ENCODE data around the gene SCRG1. TPM values are rescaled to one million over a fixed set of nuclear protein-coding genes. Genes with fewer than 3 reads are reported as not detected.

SCRG1 gene
- total and polyA plus RNA-seq, 2 donors (not counting 1 experiment from before 2014, with no cell fraction given) = not detected

- H3K27me3 ChIP-seq (replicated peaks in 1 of 4; ENCODE audit: control extremely low read depth in 1 of 4, control insufficient read depth in 3 of 4, insufficient read depth in 4 of 4, low read length in 3 of 4) = no peaks in the 10 kb centered on the region
- H3K27ac ChIP-seq (ENCODE audit: low read length in 2 of 2) = no peak overlapping the region
- Mint-ChIP-seq H3K9me3 (ENCODE audit: insufficient read depth) (no peaks in the 10 kb centered on the region), H3K27ac (no peak overlapping the region), H3K27me3 (no peaks in the 10 kb centered on the region), H3K4me1 (peaks cover 6% of the 10 kb centered on the region), H3K4me3 (no peak overlapping the region)
- H3K9ac ChIP-seq (ENCODE audit: low read length) = no peak overlapping the region
- no peak overlapping the region for H3K4me3 ChIP-seq (ENCODE audit: control extremely low read depth in 1 of 5, extremely low read depth in 1 of 5, insufficient read depth in 1 of 5, low read depth in 2 of 5, low read length in 4 of 5)
- POLR2A ChIA-PET = no interaction called here
- intact Hi-C loops (cut with micrococcal nuclease) = no loop called here
- H3K4me1 ChIP-seq (ENCODE audit: control insufficient read depth in 2 of 2, insufficient read depth in 2 of 2, low read length in 2 of 2) = peaks cover 0 to 4% of the 10 kb centered on the region in 2 donors
- H2AFZ ChIP-seq (ENCODE audit: insufficient read depth, low read depth, low read length, poor library complexity, severe bottlenecking) = no peak overlapping the region
- H3K79me2 ChIP-seq (ENCODE audit: control insufficient read depth, insufficient read depth, low read length) = no peaks in the 10 kb centered on the region
- CTCF ChIA-PET = no interaction called here
- 100% methylated on average over 1 of the region's 3 CpGs for WGBS (ENCODE audit: insufficient coverage)
- no peak overlapping the region for H3K4me2 ChIP-seq (replicated peaks; ENCODE audit: low read depth, low read length, poor library complexity, severe bottlenecking)
- no peaks in the 10 kb centered on the region for H4K20me1 ChIP-seq (ENCODE audit: control insufficient read depth, insufficient read depth, low read length, poor library complexity, severe bottlenecking)
- no peaks in the 10 kb centered on the region for H3K9me3 ChIP-seq (ENCODE audit: control extremely low read depth in 1 of 3, control insufficient read depth in 2 of 3, insufficient read depth in 1 of 3, low read length in 2 of 3)
- TF ChIP-seq EZH2 (IDR thresholded peaks at IDR 0.05; ENCODE audit: borderline replicate concordance, insufficient read depth, low read depth, low read length, poor library complexity, severe bottlenecking) (no peak), CTCF (IDR thresholded peaks at IDR 0.05) (no peak)
- no peaks in the 10 kb centered on the region for H3K36me3 ChIP-seq (replicated peaks in 1 of 2; ENCODE audit: control extremely low read depth in 1 of 2, control insufficient read depth in 1 of 2, extremely low read depth in 1 of 2, insufficient read depth in 2 of 2, low read length in 1 of 2)
- ATAC-seq (ENCODE audit: low read depth) (no peak), DNase-seq (no peak)
Observed at GRCh38 chr4:173343832-173344397, 55.0 kb downstream of the SCRG1 start.

GRCh38 chr4:173337463-173337862 lies 61.5 kb downstream of the SCRG1 start:
- H3K4me1 ChIP-seq (ENCODE audit: control insufficient read depth in 2 of 2, insufficient read depth in 2 of 2, low read length in 2 of 2) = peaks cover 13% of the 10 kb centered on the region in 2 donors
- Mint-ChIP-seq H3K27me3 (peaks cover 4% of the 10 kb centered on the region), H3K4me3 (no peak overlapping the region), H3K4me1 (peaks cover 22% of the 10 kb centered on the region), H3K27ac (no peak overlapping the region), H3K9me3 (ENCODE audit: insufficient read depth) (no peaks in the 10 kb centered on the region)
- no CpG with 5 or more reads among the region's 2 CpGs for WGBS (ENCODE audit: insufficient coverage)
- no peaks in the 10 kb centered on the region for H3K36me3 ChIP-seq (replicated peaks in 1 of 2; ENCODE audit: control extremely low read depth in 1 of 2, control insufficient read depth in 1 of 2, extremely low read depth in 1 of 2, insufficient read depth in 2 of 2, low read length in 1 of 2)
- DNase-seq (no peak), ATAC-seq (ENCODE audit: low read depth) (no peak)
- TF ChIP-seq EZH2 (IDR thresholded peaks at IDR 0.05; ENCODE audit: borderline replicate concordance, insufficient read depth, low read depth, low read length, poor library complexity, severe bottlenecking) (no peak), CTCF (IDR thresholded peaks at IDR 0.05) (no peak)
- no peaks in the 10 kb centered on the region for H3K79me2 ChIP-seq (ENCODE audit: control insufficient read depth, insufficient read depth, low read length)
- H3K9me3 ChIP-seq (ENCODE audit: control extremely low read depth in 1 of 3, control insufficient read depth in 2 of 3, insufficient read depth in 1 of 3, low read length in 2 of 3) = no peaks in the 10 kb centered on the region
- H3K9ac ChIP-seq (ENCODE audit: low read length) = no peak overlapping the region
- H3K4me3 ChIP-seq (ENCODE audit: control extremely low read depth in 1 of 5, extremely low read depth in 1 of 5, insufficient read depth in 1 of 5, low read depth in 2 of 5, low read length in 4 of 5) = no peak overlapping the region
- POLR2A ChIA-PET = no interaction called here
- no peak overlapping the region for H2AFZ ChIP-seq (ENCODE audit: insufficient read depth, low read depth, low read length, poor library complexity, severe bottlenecking)
- H3K27me3 ChIP-seq (replicated peaks in 1 of 4; ENCODE audit: control extremely low read depth in 1 of 4, control insufficient read depth in 3 of 4, insufficient read depth in 4 of 4, low read length in 3 of 4) = no peaks in the 10 kb centered on the region
- no peak overlapping the region for H3K4me2 ChIP-seq (replicated peaks; ENCODE audit: low read depth, low read length, poor library complexity, severe bottlenecking)
- no peaks in the 10 kb centered on the region for H4K20me1 ChIP-seq (ENCODE audit: control insufficient read depth, insufficient read depth, low read length, poor library complexity, severe bottlenecking)
- intact Hi-C loops (cut with micrococcal nuclease) = no loop called here
- H3K27ac ChIP-seq (ENCODE audit: low read length in 2 of 2) = no peak overlapping the region
- CTCF ChIA-PET = interaction anchor here (1.0 kb wide), 1 partner anchor 82 kb away, joined by 3 read pairs; no protein-coding TSS in a partner anchor
